Keratinocyte (primary cell): ENCODE results near the gene SLC13A1. TPM values are rescaled to one million over a fixed set of nuclear protein-coding genes. Genes with fewer than 3 reads are reported as not detected.

Source experiments
- DNase-seq: peaks from one replicate; pipeline ENCODE4 v3.0.0-alpha.2; 2011; ENCODE audit warnings: low read depth, missing footprints, low spot score
- FAIRE-seq: peaks from 2 replicates; lab custom pipeline; 2011; peaks lifted over from hg19 to GRCh38; lab: Jason Lieb, UNC
- H2AFZ ChIP-seq: 2 replicates; pipeline ENCODE4 v1.6.0; 2012; ENCODE audit warnings: low read length, control low read depth, inconsistent platforms; ENCODE audit not compliant: control insufficient read depth
- H3K27ac ChIP-seq: 2 replicates; pipeline ENCODE4 v1.5.1; 2011; ENCODE audit warnings: low read length; ENCODE audit not compliant: control insufficient read depth, insufficient read depth
- H3K27me3 ChIP-seq: 3 replicates; pipeline ENCODE4 v1.6.0; 2011; ENCODE audit warnings: low read length; ENCODE audit not compliant: control insufficient read depth, insufficient read depth; ENCODE audit errors: extremely low read depth
- H3K36me3 ChIP-seq, 2 experiments: 2 replicates in 1 of 2; 3 replicates in 1 of 2; pipeline ENCODE4 v1.5.1; 2011; ENCODE audit warnings: low read length in 2 of 2, mild to moderate bottlenecking in 1 of 2; ENCODE audit not compliant: control insufficient read depth in 2 of 2, insufficient read depth in 2 of 2; ENCODE audit errors: extremely low read depth in 1 of 2
- H3K4me1 ChIP-seq: 3 replicates; pipeline ENCODE4 v1.5.1; 2011; ENCODE audit warnings: low read length; ENCODE audit not compliant: control insufficient read depth, insufficient read depth; ENCODE audit errors: extremely low read depth
- H3K4me2 ChIP-seq: 3 replicates; pipeline ENCODE4 v1.6.0; 2011; ENCODE audit warnings: low read depth, low read length; ENCODE audit not compliant: control insufficient read depth, insufficient read depth; ENCODE audit errors: extremely low read depth
- H3K4me3 ChIP-seq, 3 experiments: fragments of 200-600 bp in 1 of 3; sonication (generic) in 1 of 3; 2 replicates in 2 of 3; 3 replicates in 1 of 3; pipeline ENCODE4 v1.5.1; 2011 to 2016; ENCODE audit warnings: low read length in 3 of 3, mild to moderate bottlenecking in 3 of 3, control low read depth in 2 of 3, inconsistent platforms in 1 of 3, low read depth in 1 of 3, mixed read lengths in 1 of 3, mixed run types in 1 of 3, moderate library complexity in 1 of 3; ENCODE audit not compliant: control insufficient read depth in 2 of 3, insufficient read depth in 2 of 3; ENCODE audit errors: extremely low read depth in 1 of 3
- H3K79me2 ChIP-seq: 2 replicates; pipeline ENCODE4 v1.6.0; 2012; ENCODE audit warnings: low read length; ENCODE audit not compliant: control insufficient read depth, insufficient read depth
- H3K9ac ChIP-seq: 3 replicates; pipeline ENCODE4 v1.6.0; 2011; ENCODE audit warnings: low read length; ENCODE audit not compliant: control insufficient read depth, insufficient read depth; ENCODE audit errors: extremely low read depth
- H3K9me1 ChIP-seq: 3 replicates; pipeline ENCODE4 v1.6.0; 2011; ENCODE audit warnings: low read length; ENCODE audit not compliant: control insufficient read depth, insufficient read depth; ENCODE audit errors: extremely low read depth
- H3K9me3 ChIP-seq: 2 replicates; pipeline ENCODE4 v1.5.1; 2012; ENCODE audit warnings: low read depth, low read length; ENCODE audit not compliant: control insufficient read depth
- H4K20me1 ChIP-seq: 3 replicates; pipeline ENCODE4 v1.6.0; 2011; ENCODE audit warnings: low read length; ENCODE audit not compliant: control insufficient read depth, insufficient read depth; ENCODE audit errors: extremely low read depth
- EZH2 ChIP-seq: IDR thresholded peaks from one replicate; pipeline ENCODE4 v1.6.1; 2012; ENCODE audit warnings: inconsistent platforms, mild to moderate bottlenecking, low read length, moderate library complexity
- dilution Hi-C: fragments of 300-500 bp; cut with MboI; formaldehyde crosslinking; loops from one replicate; pipeline ENCODE4 v1.7.0; 2020; ENCODE audit warnings: low sequenced_read_pairs; ENCODE audit not compliant: extremely low pct_ligation_motif_present
- polyA plus RNA-seq, 5 experiments: library from polyadenylated mRNA; depleted of rRNA in 3 of 5; stranded (reverse) in 3 of 5; stranded (forward) in 1 of 5; unstranded in 1 of 5; fragments of >200 nt; gene quantifications; 1 replicate in 1 of 5; 2 replicates in 3 of 5; 3 replicates in 1 of 5; pipeline versions ENCODE4 v1.2.1 to v1.2.3, GENCODE V29; 2011 to 2012; ENCODE audit warnings: missing spikeins in 2 of 5, low read depth in 1 of 5, low replicate concordance in 1 of 5
- TF ChIP-seq, protein P1 (sequence below), 3 experiments: IDR thresholded peaks in 1 of 3; conservative IDR thresholded peaks in 1 of 3; optimal IDR thresholded peaks in 1 of 3; 2 replicates in 2 of 3; 3 replicates in 1 of 3; pipeline versions ENCODE3 to v1.5.1; 2011; ENCODE audit warnings: low read length in 3 of 3, mild to moderate bottlenecking in 3 of 3, moderate library complexity in 2 of 3, control low read depth in 1 of 3, inconsistent platforms in 1 of 3; ENCODE audit not compliant: insufficient read depth in 2 of 3; ENCODE audit errors: extremely low read depth in 1 of 3

The SLC13A1 gene
- polyA plus RNA-seq, 1 donor (not counting 4 experiments of a cell fraction or from before 2014, with no cell fraction given): not detected

DNA sequence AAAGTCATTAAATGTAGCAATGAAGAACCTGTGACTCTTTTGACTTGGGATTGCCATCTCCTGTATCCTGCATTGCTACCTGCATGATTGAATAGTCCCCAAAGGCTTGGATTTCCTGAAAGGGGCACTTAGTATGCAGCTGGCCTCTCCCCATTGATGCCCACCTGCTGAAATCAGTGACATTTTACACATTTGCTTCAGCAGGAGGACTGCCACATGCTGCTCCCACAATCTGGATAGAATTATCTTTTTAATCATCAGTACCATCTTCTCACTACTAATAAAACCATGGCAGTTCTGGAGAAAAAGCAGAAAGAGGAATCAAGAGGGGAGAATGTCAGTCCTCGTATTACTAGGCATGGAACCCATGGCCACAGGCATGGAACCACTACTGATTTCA lies 67.8 kb downstream of the SLC13A1 start:
- FAIRE-seq: no peak
- dilution Hi-C loops: no loop called here

DNA sequence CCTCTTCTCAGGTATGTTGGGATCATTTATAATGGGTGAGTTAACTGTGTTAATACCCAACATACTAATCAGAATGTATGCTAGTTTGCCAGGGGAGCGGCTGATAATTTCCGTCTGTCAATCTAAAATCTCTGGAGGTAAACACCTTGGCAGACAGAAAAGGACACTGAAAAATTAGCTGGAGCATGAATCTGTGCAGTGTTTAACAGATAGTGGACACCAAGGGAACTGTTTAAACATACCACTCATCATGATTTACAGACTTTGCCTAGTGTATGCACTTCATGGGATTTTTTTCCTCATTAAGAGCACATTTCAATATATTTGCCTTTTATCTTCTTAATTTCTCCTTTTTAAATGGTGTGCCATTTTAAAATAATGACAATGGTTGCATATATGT lies 68.2 kb downstream of the SLC13A1 start:
- Histone ChIP-seq H3K9ac (no peak overlapping the region), H3K27me3 (no peaks in the 10 kb centered on the region), H3K4me1 (no peaks in the 10 kb centered on the region), H4K20me1 (no peaks in the 10 kb centered on the region), H3K4me3 (no peak overlapping the region), H3K4me2 (no peak overlapping the region), H3K9me3 (no peaks in the 10 kb centered on the region), H3K79me2 (no peaks in the 10 kb centered on the region), H3K9me1 (no peaks in the 10 kb centered on the region), H2AFZ (no peak overlapping the region), H3K27ac (no peak overlapping the region), H3K36me3 (no peaks in the 10 kb centered on the region)
- no peak for TF ChIP-seq EZH2
- TF ChIP-seq, protein P1, sequence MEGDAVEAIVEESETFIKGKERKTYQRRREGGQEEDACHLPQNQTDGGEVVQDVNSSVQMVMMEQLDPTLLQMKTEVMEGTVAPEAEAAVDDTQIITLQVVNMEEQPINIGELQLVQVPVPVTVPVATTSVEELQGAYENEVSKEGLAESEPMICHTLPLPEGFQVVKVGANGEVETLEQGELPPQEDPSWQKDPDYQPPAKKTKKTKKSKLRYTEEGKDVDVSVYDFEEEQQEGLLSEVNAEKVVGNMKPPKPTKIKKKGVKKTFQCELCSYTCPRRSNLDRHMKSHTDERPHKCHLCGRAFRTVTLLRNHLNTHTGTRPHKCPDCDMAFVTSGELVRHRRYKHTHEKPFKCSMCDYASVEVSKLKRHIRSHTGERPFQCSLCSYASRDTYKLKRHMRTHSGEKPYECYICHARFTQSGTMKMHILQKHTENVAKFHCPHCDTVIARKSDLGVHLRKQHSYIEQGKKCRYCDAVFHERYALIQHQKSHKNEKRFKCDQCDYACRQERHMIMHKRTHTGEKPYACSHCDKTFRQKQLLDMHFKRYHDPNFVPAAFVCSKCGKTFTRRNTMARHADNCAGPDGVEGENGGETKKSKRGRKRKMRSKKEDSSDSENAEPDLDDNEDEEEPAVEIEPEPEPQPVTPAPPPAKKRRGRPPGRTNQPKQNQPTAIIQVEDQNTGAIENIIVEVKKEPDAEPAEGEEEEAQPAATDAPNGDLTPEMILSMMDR (optimal IDR thresholded peaks at IDR 0.05 in 1 of 3, IDR thresholded peaks at IDR 0.05 in 1 of 3, conservative IDR thresholded peaks at IDR 0.05 in 1 of 3; ENCODE audit: extremely low read depth in 1 of 3, insufficient read depth in 2 of 3, low read length in 3 of 3): no peak
- no peak for DNase-seq
- dilution Hi-C loops: no loop called here
- FAIRE-seq: no peak

More for the DNA sequence above, 67.8 kb downstream of the SLC13A1 start:
- H3K79me2 ChIP-seq: no peaks in the 10 kb centered on the region
- no peaks in the 10 kb centered on the region for H3K4me1 ChIP-seq
- no peaks in the 10 kb centered on the region for H3K27me3 ChIP-seq
- H4K20me1 ChIP-seq: no peaks in the 10 kb centered on the region
- H3K4me3 ChIP-seq: no peak overlapping the region
- TF ChIP-seq EZH2: no peak
- TF ChIP-seq, protein P1 (optimal IDR thresholded peaks at IDR 0.05 in 1 of 3, IDR thresholded peaks at IDR 0.05 in 1 of 3, conservative IDR thresholded peaks at IDR 0.05 in 1 of 3; ENCODE audit: extremely low read depth in 1 of 3, insufficient read depth in 2 of 3, low read length in 3 of 3): no peak
- H3K27ac ChIP-seq: no peak overlapping the region
- H2AFZ ChIP-seq: no peak overlapping the region
- H3K4me2 ChIP-seq: no peak overlapping the region
- no peaks in the 10 kb centered on the region for H3K9me1 ChIP-seq
- H3K9ac ChIP-seq: no peak overlapping the region
- no peaks in the 10 kb centered on the region for H3K36me3 ChIP-seq
- DNase-seq: no peak
- H3K9me3 ChIP-seq: no peaks in the 10 kb centered on the region
